Hematopoietic multipotent progenitor cell treated with erythropoietin and hydrocortisone succinate and interleukin-3 and kit ligand, for 4 days (in vitro differentiated cells): Measurements from ENCODE around the gene COPB1.
"Not testable (repeated sequence)": the region's sequence is repeated elsewhere in the genome, so short reads cannot be mapped to it uniquely, and the experiment has no call there.

ENCODE experiments used
- DNase-seq: peaks from one replicate; pipeline ENCODE4 v3.0.0-alpha.2; 2015

COPB1 gene, protein sequence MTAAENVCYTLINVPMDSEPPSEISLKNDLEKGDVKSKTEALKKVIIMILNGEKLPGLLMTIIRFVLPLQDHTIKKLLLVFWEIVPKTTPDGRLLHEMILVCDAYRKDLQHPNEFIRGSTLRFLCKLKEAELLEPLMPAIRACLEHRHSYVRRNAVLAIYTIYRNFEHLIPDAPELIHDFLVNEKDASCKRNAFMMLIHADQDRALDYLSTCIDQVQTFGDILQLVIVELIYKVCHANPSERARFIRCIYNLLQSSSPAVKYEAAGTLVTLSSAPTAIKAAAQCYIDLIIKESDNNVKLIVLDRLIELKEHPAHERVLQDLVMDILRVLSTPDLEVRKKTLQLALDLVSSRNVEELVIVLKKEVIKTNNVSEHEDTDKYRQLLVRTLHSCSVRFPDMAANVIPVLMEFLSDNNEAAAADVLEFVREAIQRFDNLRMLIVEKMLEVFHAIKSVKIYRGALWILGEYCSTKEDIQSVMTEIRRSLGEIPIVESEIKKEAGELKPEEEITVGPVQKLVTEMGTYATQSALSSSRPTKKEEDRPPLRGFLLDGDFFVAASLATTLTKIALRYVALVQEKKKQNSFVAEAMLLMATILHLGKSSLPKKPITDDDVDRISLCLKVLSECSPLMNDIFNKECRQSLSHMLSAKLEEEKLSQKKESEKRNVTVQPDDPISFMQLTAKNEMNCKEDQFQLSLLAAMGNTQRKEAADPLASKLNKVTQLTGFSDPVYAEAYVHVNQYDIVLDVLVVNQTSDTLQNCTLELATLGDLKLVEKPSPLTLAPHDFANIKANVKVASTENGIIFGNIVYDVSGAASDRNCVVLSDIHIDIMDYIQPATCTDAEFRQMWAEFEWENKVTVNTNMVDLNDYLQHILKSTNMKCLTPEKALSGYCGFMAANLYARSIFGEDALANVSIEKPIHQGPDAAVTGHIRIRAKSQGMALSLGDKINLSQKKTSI

DNA sequence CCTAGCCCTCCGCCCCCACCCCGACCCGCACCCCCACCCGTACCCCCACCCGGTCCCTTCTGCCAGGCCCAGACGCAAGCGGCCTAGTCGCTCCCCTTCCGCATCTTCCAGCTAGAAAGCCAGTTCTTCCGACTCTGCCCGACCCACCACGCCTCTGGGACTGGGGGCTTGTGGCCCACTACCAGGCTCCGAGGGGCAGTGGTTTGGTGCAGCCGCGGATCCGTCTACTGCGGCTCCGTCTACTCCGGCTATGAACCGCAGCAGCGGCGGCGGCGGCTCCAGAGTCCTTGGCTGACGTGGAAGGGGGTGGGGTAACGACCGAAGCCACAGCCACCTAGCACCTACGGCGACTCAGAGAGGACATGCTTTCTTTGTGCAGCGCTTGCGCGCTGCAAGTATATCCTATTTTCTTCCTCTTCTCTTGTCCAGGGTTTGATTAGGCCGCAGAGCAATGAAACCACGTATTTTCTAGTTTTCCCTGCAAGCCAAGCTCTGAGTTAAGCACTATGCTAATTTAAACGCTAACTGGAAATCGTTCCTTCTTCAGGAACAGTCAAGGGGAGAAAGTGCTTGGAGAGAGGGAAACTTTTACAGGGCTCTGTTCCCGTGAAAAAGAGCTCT lies at the start of gene COPB1:
Gene COPB1 (minus strand): TSS at position 252 of the 621 bp plus-strand sequence. CDS start 883 bp downstream, outside the sequence.
- peak; percentile 97 for DNase-seq

DNA sequence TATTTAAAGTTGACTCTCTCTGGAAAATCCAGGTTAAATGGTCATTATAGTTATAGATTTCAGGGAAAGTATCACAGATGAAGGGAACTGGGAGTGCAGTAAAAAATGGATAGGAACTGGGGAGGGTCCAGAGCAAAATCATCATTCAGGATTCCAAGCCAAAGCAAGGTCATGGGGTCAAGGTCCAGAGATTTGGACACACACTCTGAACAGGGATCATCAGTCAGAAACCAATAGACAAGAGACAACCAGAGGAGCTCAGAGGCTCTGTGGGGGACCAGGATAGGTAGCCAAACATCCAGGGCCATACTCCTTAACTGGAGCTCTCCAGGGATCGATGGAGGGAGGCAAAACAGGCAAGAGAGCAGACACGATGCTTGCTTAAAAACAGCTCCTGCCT lies 47.8 kb upstream of the COPB1 start:
- no peak for DNase-seq

DNA sequence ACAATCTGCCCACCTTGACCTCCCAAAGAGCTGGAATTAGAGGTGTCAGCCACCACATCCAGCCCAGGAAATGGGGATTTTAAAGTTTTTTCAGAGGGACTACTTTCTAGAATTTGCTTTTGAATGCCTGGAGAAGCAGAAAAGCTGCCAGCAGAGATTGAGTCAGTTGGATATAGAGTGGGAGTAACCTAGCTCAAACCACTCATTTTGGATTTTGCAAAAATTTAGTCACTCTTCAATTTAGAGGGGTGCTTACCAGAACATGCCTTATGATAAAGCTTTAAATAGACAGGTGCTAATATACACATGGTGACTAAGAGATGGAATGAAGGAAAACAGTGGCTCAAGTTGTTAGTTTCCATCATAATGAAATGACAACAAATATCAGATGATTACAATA lies 47.1 kb upstream of the COPB1 start:
- no peak for DNase-seq

DNA sequence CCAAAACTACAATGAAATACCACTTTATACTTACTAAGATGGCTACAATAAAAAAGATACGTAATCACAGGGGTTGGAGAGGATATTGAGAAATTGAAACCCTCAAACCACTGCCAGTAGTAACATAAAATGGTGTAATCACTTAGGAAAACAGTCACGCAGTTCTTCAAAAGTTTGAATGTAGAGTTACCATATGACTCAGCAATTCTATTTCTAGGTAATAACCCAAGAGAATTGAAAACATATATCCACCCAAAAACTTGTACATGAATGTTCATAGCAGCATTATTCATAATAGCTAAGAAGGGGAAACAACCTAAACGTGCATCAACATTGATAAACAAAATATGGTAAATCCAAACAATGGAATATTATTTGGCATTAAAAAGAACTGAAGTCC lies 45.0 kb upstream of the COPB1 start:
- DNase-seq: peak; percentile 83

DNA sequence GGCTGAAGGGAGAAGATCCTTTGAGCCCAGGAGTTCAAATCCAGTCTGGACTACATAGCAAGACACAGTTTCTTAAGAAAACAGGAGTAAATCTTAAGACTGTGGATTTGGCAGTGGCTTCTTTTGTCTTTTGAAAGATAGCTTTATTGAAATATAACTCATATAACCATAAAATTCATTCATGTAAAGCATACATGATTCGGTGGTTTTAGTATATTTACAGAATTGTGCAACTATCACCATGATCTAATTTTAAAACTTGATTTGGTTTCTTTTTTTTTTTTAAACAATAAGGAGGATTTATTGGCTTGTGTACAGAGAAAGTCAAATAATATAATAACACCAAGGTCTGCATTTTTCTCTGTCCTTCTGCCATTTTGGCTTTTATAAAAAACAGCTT lies 43.6 kb upstream of the COPB1 start:
- no peak for DNase-seq

DNA sequence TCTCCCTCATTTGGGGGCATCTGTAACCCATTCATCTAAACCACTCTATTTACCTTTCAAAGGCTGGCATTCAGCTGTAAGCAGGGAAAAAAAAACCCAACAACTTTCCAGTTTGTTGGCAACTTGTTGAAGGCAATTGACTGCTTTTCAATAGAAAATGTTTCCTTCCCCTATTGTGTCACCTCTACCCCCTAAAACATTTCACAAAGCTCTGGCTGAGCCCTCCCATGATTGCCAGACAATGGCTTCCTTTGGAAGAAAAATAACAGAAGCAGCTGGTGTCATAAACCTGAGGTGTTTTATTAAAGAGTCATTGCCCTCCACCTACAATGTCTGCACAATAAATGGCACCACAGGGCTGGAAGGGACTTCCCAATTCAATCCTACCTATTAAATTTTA lies 42.7 kb upstream of the COPB1 start:
- DNase-seq: peak; percentile 36

DNA sequence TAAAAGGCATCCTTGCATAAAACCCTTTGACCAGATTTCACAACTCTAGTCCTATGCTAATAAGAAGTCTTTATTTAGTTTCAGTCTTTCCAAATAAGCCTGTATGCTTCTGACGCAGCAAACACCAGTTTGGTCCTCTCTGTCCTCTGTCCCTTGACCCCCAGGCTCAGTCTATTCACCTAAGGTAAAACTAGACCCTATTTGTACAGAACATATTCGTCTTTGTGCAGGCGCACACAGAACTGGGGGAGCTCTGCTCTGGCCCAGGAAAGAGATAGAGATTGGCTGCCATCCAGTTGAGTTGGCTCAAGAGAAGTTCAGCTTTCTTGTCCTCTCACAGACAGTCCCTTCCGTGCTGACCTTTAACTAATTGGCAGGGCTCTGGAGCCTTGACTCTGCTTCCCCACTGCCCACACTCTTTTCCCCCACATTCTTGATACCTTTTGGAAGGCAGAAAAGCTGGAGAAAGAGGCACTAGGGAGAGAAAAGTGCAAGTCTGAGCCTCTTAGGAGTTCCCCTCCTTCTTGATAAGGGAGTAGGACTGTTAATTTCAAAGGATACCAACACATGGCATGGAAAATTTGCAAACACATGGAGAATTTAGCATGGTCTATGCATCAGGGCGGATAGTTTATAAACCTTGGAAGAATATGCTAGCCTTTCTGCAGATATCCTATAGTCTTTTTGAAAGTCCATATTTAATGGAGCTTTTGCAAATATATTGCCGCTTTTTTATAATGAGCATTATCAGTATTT lies 41.8 kb upstream of the COPB1 start:
- DNase-seq: no peak

DNA sequence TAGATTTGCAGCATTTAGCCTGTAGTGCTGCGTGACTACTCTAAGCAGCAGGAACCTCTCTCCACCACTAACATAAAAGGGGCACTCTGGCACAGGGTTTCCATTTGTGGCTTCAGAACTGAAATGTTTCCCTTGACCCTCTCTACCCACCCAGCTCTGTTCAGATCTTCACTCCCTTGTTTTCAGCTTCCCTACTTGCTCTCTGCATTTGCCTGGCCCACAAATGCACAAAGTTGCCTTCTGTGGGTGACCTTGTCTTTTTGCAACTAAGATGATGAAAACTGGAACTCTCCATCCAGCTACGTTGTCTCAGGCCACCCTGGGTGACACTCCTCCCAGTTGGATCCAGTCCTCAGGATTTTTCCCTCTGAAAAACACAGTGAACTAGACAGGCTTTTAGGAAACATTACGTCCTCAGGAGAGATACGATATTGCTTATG lies 40.4 kb upstream of the COPB1 start:
- DNase-seq: peak; percentile 29

DNA sequence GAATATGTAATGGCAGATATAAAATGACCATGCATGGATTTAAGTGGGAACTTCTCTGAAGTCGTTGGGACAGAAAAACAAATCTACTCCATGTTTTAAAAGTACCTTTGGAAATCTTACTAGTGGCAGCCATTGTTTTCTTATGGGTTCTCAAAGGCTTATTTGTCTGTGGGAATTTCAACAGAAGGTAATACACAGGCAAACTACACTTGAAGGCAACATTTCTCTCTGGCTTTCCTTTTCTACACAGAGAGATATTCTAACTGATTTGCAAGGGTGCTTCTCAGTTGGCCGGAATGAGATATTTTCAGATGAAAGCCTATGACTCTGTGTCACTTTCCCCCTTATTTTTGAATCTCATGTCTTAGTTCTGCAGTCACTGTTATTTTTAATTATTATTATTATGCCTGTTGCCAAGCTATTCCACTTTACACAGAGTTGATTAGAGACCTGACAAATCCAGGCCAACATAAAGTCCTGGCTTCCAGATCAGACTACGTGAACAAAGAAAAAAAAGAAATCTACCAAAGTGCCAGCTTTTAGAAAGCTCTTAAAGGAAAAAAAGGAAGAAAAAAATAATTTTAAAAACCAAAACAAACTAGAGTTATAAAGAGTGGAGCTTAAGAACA lies 39.4 kb upstream of the COPB1 start:
- no peak for DNase-seq

DNA sequence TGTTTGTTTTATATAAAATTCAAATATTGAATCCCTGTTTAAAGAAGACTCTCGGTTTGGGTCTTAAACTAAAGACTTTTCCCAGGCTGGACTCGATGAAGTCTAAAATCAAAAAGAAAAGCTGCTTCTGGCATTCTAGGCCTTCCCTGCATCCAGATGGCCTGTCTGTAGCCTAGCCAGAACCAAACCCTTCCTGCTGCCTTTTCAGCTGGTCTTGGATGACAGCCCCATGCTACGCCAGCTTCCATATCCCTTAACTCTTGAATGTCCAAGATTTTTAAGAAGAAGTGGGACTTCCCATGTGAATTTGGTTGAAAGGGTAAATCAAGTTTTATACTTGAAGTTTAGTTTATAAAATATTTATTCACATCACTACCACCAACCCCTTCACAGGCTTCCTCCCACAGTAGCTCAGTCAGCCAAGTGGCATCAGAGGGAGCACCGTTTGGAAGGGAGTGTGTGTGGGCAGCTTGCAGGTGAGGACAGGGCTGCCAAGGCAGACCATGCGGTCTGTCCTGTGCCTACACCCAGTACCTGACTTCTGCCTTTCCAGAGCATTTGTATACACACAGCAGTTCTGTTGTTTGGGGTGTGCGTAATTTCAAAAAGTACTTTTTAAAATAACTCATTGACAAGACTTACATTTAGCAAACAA lies 38.8 kb upstream of the COPB1 start:
- no peak for DNase-seq

DNA sequence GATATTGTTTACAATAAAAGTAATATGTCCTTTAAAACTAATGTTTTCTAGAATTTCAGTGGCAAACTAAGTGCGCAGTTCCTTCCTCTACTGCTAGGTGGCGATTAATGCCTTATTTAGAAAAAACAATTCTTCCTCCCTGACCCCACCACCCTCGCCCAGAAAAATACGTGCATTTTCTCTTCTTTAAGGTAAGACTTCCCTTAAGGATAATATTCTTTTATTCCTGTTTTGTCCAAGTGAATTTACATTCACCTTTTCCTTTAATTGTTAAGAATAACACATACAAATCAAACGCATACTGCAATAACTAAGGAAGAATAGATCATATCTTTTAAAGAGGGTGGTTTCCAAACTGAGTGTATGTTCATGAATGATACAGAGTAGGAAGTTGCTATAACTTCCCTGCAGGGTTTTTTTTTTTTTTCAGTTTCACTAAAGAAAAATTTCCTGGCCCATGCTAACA lies 37.6 kb upstream of the COPB1 start:
- DNase-seq: peak; percentile 79

DNA sequence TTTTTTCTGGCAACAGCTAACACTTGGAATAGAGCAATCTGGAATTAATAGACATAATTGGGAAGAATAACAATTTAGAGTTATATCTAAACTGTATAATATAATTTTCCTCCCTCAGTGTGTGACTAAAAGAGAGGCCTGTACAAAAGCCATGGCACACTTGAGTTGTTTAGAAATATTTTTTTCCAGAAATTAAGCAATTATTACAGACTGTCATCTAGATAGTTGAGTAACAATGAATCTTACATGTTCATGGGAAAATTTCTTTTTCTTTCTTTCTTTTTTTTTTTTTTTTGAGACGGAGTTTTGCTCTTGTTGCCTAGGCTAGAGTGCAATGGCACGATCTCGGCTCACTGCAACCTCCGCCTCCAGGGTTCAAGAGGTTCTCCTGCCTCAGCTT lies 35.6 kb upstream of the COPB1 start:
- not testable (repeated sequence) for DNase-seq

DNA sequence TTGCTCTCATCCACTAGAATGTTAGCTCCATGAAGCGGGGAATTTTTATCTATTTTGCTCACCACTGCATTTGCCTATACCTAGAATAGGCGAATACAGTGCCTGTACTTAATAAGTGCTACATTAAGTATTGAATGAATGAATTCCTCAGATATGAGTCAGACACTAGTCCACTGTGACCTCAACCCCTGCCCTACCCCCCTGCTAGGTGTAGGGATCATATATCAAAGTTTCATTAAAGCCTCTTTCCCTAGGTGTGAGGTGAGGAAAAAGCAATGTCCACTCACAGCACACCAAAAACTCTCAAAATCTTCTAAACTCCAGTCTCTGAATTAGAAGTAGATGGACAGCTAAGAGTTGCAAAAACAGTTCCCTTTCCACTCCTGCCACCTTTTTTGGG lies 30.3 kb upstream of the COPB1 start:
- DNase-seq: no peak

DNA sequence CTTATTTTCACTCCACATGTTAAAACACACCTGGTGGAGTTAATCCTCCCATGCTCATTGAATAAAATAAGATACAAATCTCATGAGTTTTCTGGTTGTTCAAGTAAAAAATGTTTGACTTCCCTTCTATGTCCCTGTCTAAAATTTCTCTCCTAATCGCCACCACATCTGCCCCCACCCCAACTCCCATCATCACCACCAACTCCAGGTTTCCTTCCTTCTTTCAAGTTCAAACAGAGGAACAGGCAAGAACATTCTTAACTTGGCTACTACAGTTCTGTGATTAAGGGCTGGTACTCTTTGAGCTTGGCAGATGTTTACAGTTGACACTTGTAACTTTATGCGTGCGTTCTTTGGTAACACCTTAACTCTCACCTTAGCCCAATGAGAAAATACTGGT lies 29.7 kb upstream of the COPB1 start:
- peak; percentile 47 for DNase-seq

DNA sequence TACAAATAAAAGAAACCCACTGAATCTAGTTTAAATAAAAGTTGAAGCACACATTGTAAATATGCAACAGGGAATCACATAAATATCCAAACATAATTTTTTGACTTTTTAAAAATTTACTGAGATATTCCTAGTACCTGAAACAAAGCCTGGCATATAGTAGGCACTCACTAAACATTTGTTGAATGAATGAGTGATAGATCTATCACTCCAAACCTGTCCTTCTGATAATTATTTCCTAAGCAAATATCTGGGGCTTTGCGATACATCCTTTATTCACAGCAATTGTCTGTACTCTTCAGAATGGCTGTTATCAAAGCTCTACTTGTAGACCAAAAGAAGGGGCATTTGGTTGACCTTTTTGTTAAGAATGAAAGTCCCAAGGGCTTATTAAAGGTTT lies 23.2 kb upstream of the COPB1 start:
- no peak for DNase-seq

DNA sequence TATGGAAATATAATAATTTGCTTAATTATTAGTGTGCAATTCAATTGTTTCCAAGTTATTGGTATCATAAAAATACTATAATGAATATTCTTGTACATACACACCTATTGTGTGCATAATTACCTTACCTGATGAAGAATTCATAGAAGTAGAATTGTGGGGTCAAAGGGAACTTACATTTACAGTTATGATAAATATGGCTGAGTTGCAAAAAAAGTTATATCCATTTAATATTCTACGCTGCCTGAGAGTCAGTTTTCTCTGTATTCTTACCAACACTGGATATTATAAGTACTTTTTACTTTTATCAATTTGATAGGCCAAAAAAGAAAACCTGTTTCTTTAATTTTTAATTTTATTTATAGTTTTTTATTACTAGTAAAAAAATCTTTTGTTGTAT lies 22.6 kb upstream of the COPB1 start:
- no peak for DNase-seq

DNA sequence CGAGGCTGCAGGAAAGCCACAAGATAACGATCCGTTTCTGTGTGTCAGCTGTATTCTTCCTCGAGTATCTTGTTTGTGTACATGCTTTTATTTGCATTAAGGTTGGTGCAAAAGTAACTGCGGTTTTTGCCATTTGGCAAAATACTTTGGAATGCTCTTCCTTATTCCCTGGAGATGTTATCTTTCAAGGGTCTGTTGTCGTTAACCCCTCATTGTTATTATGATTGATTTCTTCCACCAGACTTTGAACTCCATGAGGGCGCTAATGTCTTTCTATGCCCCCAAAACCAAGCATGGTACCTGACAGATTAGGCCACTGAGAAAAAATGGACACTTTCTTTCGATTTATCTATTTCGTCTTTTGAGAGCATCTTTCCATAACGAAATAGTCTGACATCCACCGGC lies 21.1 kb upstream of the COPB1 start:
- DNase-seq: no peak

DNA sequence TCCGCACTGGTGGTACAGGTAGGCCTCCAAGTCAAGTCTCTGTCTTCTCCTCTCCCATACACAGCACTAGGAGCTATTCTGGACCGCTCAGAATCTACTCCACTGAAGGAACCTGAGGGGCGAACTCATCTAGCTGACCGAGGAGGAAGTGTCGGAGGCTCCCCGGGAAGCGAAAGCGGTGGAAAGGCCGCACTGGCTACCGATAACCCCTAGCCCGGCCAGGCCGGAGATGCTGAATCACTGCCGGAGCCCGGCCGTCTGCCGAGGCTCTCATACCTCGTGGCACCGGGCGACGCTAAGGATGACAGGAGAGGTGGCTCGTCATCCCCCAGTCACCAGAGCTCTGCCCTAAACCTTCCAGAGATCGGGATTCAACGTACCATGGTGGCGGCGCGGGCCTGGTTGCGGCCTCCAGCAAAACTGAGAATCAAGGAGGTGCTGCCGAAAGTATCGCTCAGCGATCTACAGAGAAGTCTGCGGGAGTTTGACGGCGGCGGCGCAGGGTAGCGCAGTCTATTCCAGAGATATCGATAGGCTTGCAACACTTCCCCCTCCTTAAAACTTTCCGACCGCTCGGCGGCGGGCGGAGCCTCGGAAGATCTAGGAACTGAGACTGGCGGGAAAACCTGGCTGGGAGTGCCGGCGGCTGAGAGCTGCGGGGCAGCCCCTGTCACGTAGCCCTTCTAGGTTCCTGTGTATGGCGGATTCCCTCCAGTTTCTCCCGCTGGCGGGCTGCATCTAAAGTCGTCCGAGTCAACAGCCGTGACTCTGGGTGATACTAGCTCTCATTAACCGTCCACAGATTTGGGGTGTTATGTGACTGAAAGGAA lies 20.5 kb upstream of the COPB1 start, which contains the start of gene PSMA1:
Gene PSMA1 (minus strand): TSS at position 470 of the 830 bp plus-strand sequence. CDS start 87 bp downstream, at position 383.
- DNase-seq: peak; percentile 99

DNA sequence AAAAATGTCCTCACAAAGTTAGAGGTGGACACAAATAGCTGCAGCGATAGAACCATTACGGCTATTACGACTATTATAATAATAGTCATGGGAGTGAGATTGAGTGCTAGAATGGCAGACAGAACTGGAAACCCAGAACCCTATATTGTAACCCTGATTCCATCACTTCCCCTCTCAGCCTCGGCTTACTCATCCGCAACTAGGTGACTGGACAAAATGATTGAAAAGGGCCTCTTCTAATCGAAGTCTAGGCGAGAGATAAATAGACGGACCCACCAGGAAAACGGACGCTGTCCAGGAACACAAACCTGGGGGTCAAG lies 19.9 kb upstream of the COPB1 start:
- peak; percentile 47 for DNase-seq

DNA sequence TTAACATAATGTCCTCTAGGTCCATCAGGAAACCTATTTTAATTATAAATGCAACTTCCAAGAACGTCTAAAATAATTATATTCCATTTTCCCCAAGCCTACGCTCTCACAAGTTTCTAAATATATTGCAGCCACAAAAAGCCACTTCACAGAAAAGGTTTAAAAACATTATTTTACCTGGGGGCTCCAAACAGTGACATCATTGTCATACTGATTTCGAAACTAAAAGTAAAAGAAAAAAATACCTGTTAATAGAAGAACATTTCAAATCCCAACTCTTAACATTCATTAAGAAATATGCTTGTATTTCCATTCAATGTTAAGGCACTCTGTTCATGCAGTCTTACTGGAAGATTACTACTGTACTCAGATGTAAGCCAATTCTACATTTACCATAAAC lies 19.2 kb upstream of the COPB1 start:
- DNase-seq: no peak

DNA sequence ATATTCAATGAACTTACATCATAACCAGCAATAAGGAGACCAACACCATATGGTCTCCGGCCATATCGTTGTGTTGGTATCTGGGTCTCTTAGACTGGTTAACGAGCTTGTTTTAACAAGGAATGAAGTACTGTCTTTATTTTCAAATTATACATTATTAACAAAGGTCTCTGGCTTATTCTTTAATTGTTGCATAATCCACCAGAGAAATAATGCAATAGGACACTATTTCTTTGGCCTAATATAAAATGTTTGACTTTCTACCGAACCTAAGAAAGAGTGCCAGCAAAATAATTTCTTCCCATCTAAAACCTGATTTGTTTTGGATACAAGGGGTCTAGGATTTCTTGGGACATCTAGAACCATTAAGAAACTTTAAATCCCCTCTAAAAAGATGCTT lies 14.2 kb upstream of the COPB1 start:
- no peak for DNase-seq
